ENCODE results near the gene HUS1.

DNA sequence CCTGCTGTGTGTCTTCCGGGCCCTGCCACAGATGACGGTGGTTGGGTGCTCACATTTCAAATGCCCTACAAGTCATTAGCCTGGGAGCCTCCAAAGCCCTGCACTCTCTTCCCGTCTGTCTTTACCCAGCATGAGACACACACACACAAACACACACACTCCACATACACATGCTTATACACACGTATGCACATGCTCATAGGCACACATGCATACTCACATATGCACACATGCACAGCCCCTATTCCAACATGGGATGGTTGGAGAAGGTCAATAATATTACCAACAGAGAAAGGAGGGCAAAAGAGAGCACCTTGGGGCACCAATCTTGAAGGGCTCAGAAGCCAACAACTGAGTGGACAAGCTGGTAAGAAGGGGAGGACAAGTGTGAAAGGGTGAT lies 30.5 kb upstream of the HUS1 start:
- TF ChIP-seq CTCF (IDR thresholded peaks at IDR 0.05) = no peak
- TF ChIP-seq POLR2AphosphoS5 (IDR thresholded peaks at IDR 0.05) = no peak
- no peak for TF ChIP-seq POLR2A (IDR thresholded peaks at IDR 0.05)
- TF ChIP-seq EP300 (IDR thresholded peaks at IDR 0.05; ENCODE audit: low read depth) = no peak

Measured in transverse colon (tissue), 4 donors.